NCI-H2029 treated with DMSO at 0.1 percent for 48 hours (cell line): ENCODE measurements around the gene PPP3CA.
"Not testable (repeated sequence)": the region's sequence is repeated elsewhere in the genome, so short reads cannot be mapped to it uniquely, and the experiment has no call there.

ENCODE experiments used
- DNase-seq: peaks from one replicate; lab custom pipeline; 2025; lab: John Stamatoyannopoulos, UW

Gene PPP3CA

GRCh38 chr4:101101072-101101471, 246.3 kb downstream of the PPP3CA start:
- DNase-seq = no peak

GRCh38 chr4:101098666-101099400, 248.5 kb downstream of the PPP3CA start:
- DNase-seq = no peak

GRCh38 chr4:101092609-101093008, 254.7 kb downstream of the PPP3CA start:
- not testable (repeated sequence) for DNase-seq

- DNase-seq = no peak
Observed at GRCh38 chr4:101089168-101089567, 258.2 kb downstream of the PPP3CA start.

- DNase-seq = no peak
Observed at GRCh38 chr4:101086801-101087586, 260.3 kb downstream of the PPP3CA start.

- DNase-seq = no peak
Observed at GRCh38 chr4:101083131-101083530, 264.2 kb downstream of the PPP3CA start.

GRCh38 chr4:101081695-101082369, 265.5 kb downstream of the PPP3CA start:
- peak; percentile 71 for DNase-seq

DNA sequence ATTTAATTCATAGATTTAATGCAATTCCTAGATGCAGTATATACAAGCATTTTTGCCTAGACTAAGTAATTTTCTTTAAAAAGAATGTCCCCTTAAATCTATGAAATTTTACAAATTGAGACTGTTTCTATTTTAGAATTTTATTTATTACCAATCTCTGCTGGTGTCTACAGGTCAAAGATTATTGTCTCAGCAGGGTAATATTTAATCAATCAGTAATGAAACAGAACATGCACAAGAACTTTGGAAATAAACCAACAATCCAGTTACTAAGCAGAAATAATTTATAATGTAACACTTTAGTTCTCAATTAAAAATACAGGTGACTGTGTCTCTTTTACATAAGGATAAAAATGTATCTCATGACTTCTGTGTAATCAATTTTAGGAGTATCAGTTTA, 266.2 kb downstream of the PPP3CA start:
- DNase-seq = no peak

GRCh38 chr4:101078950-101079349, 268.4 kb downstream of the PPP3CA start:
- no peak for DNase-seq

DNA sequence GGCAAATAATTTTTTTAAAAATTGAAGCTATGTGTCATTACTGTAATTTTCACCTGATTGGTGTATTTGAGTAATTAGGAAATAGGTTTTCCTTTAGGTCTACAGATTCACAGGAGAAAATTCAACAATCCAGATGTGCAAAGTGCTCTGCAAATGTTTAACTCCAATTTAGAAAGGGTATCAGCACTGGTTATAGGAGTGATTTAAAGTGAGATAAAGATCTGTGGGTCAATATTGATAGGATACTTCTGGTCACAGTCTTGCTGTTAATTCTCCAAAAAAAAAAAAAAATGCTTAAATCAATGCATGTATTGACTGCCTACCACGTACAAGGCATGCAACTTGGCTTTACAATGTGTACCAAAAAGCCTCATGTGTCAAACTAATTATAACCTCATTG, 271.3 kb downstream of the PPP3CA start:
- DNase-seq = no peak

GRCh38 chr4:101075536-101075935, 271.8 kb downstream of the PPP3CA start:
- DNase-seq = no peak

- DNase-seq = no peak
Observed at GRCh38 chr4:101074326-101074725, 273.0 kb downstream of the PPP3CA start.

GRCh38 chr4:101071241-101071640, 276.1 kb downstream of the PPP3CA start:
- DNase-seq = no peak

DNA sequence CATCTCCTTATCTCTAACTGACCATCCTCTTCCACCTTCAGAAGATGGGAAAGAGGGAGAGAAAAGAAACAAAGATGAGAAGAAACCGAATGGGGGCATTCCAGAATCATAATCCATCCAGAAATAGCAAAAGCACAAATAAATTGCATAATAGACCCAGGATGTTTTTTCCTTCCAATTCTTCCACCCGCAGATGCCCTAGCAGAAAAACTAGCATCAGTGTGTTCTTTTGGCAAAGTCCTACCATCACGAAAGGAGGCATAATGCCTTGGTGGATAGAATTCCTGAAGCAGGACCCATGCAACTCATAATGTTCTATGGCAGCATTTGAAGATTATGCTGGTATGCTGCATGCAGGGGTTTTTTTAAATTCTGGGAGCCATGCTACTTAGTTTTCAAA, 279.2 kb downstream of the PPP3CA start:
- DNase-seq = no peak

GRCh38 chr4:101067383-101067782, 279.9 kb downstream of the PPP3CA start:
- DNase-seq = no peak

DNA sequence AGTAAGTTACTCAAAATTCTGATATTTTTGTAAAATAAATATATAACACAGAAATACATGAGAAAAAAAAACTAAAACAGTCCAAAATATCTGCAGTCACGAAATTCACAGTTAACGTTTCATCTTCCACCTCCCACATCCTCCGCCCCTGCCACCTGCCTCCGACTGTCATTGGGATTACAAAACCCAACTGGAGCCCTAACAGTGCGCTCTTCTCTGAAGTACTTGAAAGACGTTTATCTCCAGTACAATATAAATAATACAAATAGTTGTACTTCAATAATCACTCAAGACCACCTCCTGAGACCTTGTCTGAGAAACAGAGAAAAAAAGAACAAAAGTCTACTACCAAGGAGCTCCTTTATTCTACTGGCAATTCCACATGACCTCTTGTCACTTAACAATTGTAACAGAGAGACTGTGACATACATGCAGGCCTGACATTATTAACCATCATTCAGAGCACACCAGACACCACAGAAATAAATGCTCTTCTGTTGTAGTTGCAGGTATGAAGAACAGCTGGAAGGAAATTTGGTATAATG, 280.6 kb downstream of the PPP3CA start:
- DNase-seq = no peak

GRCh38 chr4:101065935-101066485, 281.3 kb downstream of the PPP3CA start:
- DNase-seq = no peak

DNA sequence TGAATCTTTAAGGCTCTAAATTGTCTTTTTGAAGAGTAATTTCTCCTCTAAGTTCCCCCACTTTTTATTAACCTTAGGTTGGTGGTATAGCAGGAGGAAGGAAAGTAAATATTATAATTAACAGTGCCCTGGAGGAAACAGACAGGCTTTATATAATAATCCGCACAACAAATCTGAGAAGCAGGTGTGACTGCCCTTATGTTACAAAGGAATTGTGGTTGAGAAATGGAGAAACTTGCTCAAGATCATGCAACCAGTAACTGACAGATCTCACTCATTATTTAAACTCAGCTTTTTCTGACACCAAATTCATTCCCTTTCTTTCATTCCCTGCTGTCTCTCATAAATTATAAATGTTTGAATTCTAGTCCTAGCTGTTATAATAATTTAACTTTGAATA, 282.0 kb downstream of the PPP3CA start:
- DNase-seq = no peak

- no peak for DNase-seq
Observed at GRCh38 chr4:101064541-101065180, 282.7 kb downstream of the PPP3CA start.

DNA sequence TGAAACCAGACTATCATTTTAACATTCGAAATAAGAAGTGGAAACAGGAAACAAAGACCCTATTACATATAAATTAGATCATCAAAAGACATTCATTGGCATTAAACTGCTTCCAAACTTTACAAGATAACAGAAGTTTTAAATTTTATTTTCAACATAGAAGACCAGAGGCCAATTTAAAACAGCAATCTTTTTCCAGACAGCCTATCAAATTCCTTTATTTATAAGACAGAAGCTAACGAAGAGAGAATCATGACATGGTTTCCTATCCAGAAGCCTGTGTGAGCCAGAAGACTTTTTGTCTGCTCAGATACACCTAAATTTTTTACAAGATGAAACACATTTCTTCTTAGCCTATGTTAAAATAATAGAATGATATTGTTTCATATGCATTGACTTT, 291.9 kb downstream of the PPP3CA start:
- DNase-seq = no peak

- no peak for DNase-seq
Observed at GRCh38 chr4:101050837-101051205, 296.5 kb downstream of the PPP3CA start.
